Keratinocyte (primary cell): Measurements from ENCODE around the gene PHF3.

Source experiments
- EZH2 ChIP-seq: IDR thresholded peaks from one replicate; pipeline ENCODE4 v1.6.1; 2012; ENCODE audit warnings: inconsistent platforms, mild to moderate bottlenecking, low read length, moderate library complexity
- TF ChIP-seq, protein P1 (sequence below), 3 experiments: IDR thresholded peaks in 1 of 3; conservative IDR thresholded peaks in 1 of 3; optimal IDR thresholded peaks in 1 of 3; 2 replicates in 2 of 3; 3 replicates in 1 of 3; pipeline versions ENCODE3 to v1.5.1; 2011; ENCODE audit warnings: low read length in 3 of 3, mild to moderate bottlenecking in 3 of 3, moderate library complexity in 2 of 3, control low read depth in 1 of 3, inconsistent platforms in 1 of 3; ENCODE audit not compliant: insufficient read depth in 2 of 3; ENCODE audit errors: extremely low read depth in 1 of 3

DNA sequence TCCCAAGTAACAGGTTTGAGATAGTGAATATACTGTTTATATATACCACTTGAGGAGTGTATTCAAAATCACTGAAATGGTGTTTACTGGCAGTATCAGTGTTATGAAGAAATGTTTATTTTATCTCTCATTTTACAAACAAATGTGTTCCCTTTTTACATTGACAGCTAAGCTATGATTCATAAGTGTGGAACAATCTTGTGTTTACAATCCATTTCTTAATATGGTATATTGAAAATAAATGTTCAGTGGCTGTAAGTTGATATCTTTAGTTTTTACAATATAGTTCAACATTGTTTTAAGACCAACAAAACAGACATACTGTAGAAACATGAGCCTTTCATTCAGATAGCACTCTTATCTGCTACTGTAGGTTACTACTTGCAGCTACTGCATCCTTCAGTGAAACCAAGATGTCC, 14.3 kb downstream of the PHF3 start:
- TF ChIP-seq, protein P1, sequence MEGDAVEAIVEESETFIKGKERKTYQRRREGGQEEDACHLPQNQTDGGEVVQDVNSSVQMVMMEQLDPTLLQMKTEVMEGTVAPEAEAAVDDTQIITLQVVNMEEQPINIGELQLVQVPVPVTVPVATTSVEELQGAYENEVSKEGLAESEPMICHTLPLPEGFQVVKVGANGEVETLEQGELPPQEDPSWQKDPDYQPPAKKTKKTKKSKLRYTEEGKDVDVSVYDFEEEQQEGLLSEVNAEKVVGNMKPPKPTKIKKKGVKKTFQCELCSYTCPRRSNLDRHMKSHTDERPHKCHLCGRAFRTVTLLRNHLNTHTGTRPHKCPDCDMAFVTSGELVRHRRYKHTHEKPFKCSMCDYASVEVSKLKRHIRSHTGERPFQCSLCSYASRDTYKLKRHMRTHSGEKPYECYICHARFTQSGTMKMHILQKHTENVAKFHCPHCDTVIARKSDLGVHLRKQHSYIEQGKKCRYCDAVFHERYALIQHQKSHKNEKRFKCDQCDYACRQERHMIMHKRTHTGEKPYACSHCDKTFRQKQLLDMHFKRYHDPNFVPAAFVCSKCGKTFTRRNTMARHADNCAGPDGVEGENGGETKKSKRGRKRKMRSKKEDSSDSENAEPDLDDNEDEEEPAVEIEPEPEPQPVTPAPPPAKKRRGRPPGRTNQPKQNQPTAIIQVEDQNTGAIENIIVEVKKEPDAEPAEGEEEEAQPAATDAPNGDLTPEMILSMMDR (optimal IDR thresholded peaks at IDR 0.05 in 1 of 3, IDR thresholded peaks at IDR 0.05 in 1 of 3, conservative IDR thresholded peaks at IDR 0.05 in 1 of 3; ENCODE audit: extremely low read depth in 1 of 3, insufficient read depth in 2 of 3, low read length in 3 of 3): no peak
- TF ChIP-seq EZH2: no peak
